ENCODE results near the gene PCDHA4. TPM values are rescaled to one million over a fixed set of nuclear protein-coding genes. Genes with fewer than 3 reads are reported as not detected.
"Not testable (repeated sequence)": the region's sequence is repeated elsewhere in the genome, so short reads cannot be mapped to it uniquely, and the experiment has no call there.

The PCDHA4 gene
- total RNA-seq, 1 experiment from 2014 or later = 5.6 TPM

GRCh38 chr5:140848139-140849102 lies 41.6 kb downstream of the PCDHA4 start, which contains the start of gene PCDHA9:
TSS of gene PCDHA9 (plus strand) at chr5:140848382. CDS start at chr5:140848496, 114 bp downstream.
- POLR2A ChIA-PET = not testable (repeated sequence)

GRCh38 chr5:140849831-140850634 lies 43.2 kb downstream of the PCDHA4 start:
- H3K27me3 Mint-ChIP-seq (ENCODE audit: low read depth); DNase-seq (ENCODE audit: low spot score); H3K9me3 Mint-ChIP-seq; ATAC-seq; POLR2A ChIA-PET; H3K36me3 Mint-ChIP-seq; H3K27ac Mint-ChIP-seq; CTCF ChIA-PET; H3K4me3 Mint-ChIP-seq: not testable (repeated sequence)
- TF ChIP-seq IRF2 (CRISPR knock-in tag; IDR thresholded peaks at IDR 0.05; ENCODE audit: borderline replicate concordance, low read depth) = 0 out of 2 replicates have a peak, but pooled peaks have one; percentile 44
- peaks cover 11% of the 10 kb centered on the region for H3K4me1 Mint-ChIP-seq

More at GRCh38 chr5:140848139-140849102, 41.6 kb downstream of the PCDHA4 start, which contains the start of gene PCDHA9:
- peak; percentile 99 for ATAC-seq
- DNase-seq (ENCODE audit: low spot score); H3K36me3 Mint-ChIP-seq; H3K9me3 Mint-ChIP-seq; H3K27me3 Mint-ChIP-seq (ENCODE audit: low read depth); H3K27ac Mint-ChIP-seq; H3K4me1 Mint-ChIP-seq: not testable (repeated sequence)
- peak; percentile 49; the same call in 1 of the 2 replicates for TF ChIP-seq HMGXB4 (CRISPR knock-in tag; IDR thresholded peaks at IDR 0.05)
- TF ChIP-seq, protein P1, sequence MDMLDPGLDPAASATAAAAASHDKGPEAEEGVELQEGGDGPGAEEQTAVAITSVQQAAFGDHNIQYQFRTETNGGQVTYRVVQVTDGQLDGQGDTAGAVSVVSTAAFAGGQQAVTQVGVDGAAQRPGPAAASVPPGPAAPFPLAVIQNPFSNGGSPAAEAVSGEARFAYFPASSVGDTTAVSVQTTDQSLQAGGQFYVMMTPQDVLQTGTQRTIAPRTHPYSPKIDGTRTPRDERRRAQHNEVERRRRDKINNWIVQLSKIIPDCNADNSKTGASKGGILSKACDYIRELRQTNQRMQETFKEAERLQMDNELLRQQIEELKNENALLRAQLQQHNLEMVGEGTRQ (CRISPR knock-in tag; IDR thresholded peaks at IDR 0.05) = peak; percentile 50
- TF ChIP-seq, protein P2, sequence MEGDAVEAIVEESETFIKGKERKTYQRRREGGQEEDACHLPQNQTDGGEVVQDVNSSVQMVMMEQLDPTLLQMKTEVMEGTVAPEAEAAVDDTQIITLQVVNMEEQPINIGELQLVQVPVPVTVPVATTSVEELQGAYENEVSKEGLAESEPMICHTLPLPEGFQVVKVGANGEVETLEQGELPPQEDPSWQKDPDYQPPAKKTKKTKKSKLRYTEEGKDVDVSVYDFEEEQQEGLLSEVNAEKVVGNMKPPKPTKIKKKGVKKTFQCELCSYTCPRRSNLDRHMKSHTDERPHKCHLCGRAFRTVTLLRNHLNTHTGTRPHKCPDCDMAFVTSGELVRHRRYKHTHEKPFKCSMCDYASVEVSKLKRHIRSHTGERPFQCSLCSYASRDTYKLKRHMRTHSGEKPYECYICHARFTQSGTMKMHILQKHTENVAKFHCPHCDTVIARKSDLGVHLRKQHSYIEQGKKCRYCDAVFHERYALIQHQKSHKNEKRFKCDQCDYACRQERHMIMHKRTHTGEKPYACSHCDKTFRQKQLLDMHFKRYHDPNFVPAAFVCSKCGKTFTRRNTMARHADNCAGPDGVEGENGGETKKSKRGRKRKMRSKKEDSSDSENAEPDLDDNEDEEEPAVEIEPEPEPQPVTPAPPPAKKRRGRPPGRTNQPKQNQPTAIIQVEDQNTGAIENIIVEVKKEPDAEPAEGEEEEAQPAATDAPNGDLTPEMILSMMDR (IDR thresholded peaks at IDR 0.05) = peak; percentile 30
- H3K4me3 Mint-ChIP-seq = peak within 1 kb of the TSS; percentile 90
- CTCF ChIA-PET = interaction anchor here (0.6 to 2.4 kb wide), 6 partner anchors 21 to 864 kb away, joined by 3 to 11 read pairs (median 4); partner anchors contain the start of gene PCDHA6

DNA sequence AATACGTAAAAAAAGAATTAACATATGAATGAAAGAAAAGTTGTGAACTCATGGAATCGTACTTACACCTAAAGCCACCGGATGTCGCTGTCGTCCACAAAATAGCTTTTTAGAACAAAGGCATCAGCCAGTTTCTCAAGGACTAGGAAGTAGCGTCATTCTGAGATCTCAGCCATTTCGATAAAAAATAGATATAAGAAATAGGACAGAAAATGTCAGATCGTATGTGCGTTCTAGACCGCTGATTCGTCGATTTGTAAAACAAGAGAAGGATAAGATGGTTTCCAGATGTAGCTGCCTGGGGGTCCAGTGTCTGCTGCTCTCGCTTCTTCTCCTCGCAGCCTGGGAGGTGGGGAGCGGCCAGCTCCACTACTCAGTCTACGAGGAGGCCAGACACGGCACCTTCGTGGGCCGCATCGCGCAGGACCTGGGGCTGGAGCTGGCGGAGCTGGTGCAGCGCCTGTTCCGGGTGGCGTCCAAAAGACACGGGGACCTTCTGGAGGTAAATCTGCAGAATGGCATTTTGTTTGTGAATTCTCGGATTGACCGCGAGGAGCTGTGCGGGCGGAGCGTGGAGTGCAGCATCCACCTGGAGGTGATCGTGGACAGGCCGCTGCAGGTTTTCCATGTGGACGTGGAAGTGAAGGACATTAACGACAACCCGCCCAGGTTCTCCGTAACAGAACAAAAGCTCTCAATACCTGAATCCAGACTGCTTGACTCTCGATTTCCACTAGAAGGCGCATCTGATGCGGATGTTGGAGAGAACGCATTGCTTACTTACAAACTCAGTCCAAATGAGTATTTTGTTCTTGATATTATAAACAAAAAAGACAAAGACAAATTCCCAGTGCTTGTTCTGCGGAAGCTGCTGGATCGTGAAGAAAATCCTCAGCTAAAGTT lies 49.2 kb downstream of the PCDHA4 start, which contains the start of gene PCDHA10:
Gene PCDHA10 (plus strand): TSS at position 126 of the 903 bp plus-strand sequence. CDS start 152 bp downstream, at position 278.
- Mint-ChIP-seq H3K4me1 (peaks cover 23% of the 10 kb centered on the region), H3K4me3 (peak within 1 kb of the TSS; percentile 92), H3K9me3 (peaks cover 12% of the 10 kb centered on the region), H3K27me3 (ENCODE audit: low read depth) (no peaks in the 10 kb centered on the region), H3K27ac (peak within 1 kb of the TSS; percentile 78), H3K36me3 (peaks cover 23% of the 10 kb centered on the region)
- ATAC-seq (peak; percentile 84), DNase-seq (ENCODE audit: low spot score) (peak; percentile 48)
- ChIA-PET POLR2A (interaction anchor here (1.5 to 1.6 kb wide), 2 partner anchors 13 to 184 kb away, joined by 5 to 10 read pairs; partner anchors contain the start of gene PCDHA11), CTCF (interaction anchor here (0.7 to 3.1 kb wide), 59 partner anchors 8 to 557 kb away, joined by 3 to 80 read pairs (median 4); partner anchors contain the start of genes ANKHD1, PCDHA1, PCDHA11 and PCDHA12)
- TF ChIP-seq ZMAT4 (CRISPR knock-in tag; IDR thresholded peaks at IDR 0.05) = no peak
- no peak for TF ChIP-seq ZBTB21 (CRISPR knock-in tag; IDR thresholded peaks at IDR 0.05; ENCODE audit: borderline replicate concordance)
- TF ChIP-seq HMGXB4 (CRISPR knock-in tag; IDR thresholded peaks at IDR 0.05) = peak; percentile 87
- TF ChIP-seq, protein P2 (IDR thresholded peaks at IDR 0.05) = peak; percentile 36
- TF ChIP-seq MAX (CRISPR knock-in tag; IDR thresholded peaks at IDR 0.05) = peak; percentile 60; the same call in 1 of the 2 replicates
- peak; percentile 29; the same call in 1 of the 2 replicates for TF ChIP-seq ARID4B (CRISPR knock-in tag; IDR thresholded peaks at IDR 0.05; ENCODE audit: borderline replicate concordance)

Data from WTC11 (cell line).